ENCODE measurements around the gene MZT2A.
"Not testable (repeated sequence)": the region's sequence is repeated elsewhere in the genome, so short reads cannot be mapped to it uniquely, and the experiment has no call there.

The MZT2A gene

DNA sequence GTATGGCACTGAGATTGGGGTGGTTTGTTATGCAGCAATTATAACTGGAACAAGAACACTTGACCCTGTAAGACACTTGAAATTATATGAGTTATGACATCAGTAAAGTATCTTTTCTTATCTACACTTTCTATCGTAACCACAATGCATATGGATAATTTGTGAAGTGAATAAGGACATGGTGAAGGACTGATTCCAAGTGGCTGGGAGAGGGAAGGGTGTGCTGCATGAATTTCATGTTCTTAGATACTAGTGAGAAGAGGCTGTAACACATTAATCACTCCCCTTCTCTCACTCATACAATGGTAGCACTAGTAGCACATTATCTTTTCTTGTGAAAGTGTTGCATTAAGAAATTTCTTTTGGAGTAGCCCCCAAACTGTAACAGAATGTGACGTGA lies 37.3 kb downstream of the MZT2A start:
- DNase-seq (ENCODE audit: low spot score), result not testable (repeated sequence)

DNA sequence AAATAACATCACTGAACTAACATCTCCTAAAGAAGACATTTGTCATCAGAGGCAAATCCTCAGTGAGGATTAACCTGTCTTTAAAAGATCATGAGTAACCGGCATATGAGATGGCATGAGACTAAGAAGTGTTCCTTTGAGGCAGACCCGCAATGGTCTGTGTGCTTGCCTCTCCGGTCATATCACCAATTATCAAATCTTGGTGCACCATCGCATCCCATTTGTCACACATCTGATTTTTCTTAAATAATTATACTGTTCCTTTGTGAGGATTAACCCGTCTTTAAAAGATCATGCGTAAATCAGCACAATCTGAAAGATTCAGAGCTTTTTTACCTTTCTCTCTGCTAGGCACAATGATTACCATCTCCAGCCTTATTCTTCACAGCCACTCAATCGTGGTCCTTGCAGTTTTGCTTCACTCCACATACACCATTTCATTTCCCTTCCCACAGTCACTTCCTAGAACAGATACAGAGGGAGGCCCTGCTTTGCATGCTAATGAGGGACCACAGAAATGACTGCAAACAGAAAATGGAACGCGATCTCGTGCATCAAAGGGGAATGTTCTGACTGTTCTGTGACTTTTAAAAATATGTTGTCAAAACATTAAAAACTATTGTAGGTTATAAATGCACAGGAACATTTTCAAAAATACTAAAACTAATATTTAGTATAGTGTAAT lies 40.8 kb downstream of the MZT2A start:
- not testable (repeated sequence) for DNase-seq (ENCODE audit: low spot score)

DNA sequence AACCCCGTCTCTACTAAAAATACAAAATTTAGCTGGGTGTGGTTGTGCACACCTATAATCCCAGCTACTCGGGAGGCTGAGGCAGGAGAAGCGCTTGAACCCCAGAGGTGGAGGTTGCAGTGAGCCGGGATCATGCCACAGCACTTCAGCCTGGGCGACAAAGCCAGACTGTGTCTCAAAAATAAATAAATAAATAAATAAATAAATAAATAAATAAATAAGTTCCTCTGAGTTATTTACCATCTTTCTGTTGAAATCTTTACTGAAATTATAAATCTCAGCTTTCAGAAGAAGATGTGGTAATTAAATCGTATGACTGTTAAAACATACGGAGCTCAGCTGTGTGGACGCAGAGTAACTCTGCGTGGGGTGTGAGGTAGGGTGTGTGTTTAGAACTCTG lies 44.2 kb downstream of the MZT2A start:
- DNase-seq (ENCODE audit: low spot score), result not testable (repeated sequence)

DNA sequence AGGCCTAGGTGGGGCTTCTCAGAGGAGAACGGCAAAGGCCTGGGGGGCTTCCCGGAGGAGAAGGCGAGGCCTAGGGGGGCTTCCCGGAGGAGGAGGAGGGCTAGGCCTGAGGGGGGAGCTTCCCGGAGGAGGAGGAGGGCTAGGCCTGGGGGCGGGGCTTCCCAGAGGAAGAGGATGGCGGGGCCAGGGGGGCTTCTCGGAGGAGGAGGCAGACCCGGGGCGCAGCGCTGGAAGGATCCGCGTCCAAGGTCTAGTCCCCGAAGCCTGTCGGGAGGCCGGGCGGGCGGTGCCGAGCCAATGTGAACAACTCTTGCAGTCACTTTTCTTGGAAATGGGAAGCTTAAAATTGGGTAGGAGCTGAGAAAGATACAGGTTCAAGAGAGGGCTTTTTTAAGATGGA lies 46.3 kb downstream of the MZT2A start:
- no peak for DNase-seq (ENCODE audit: low spot score)

DNA sequence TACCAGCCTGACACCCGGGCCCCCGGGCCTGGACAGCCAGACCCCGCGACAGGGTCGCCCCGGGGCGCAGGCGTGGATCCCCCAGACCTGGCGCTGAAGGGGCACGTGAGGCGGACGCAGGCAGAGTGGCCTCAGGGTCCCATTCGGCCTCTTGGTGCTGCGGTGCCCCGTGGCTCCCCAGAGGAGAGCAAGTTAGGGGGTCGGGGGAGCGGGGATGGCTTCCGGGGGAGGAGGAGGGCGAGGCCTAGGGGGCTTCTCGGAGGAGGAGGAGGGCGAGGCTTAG lies 46.7 kb downstream of the MZT2A start:
- DNase-seq (ENCODE audit: low spot score), result not testable (repeated sequence)

DNA sequence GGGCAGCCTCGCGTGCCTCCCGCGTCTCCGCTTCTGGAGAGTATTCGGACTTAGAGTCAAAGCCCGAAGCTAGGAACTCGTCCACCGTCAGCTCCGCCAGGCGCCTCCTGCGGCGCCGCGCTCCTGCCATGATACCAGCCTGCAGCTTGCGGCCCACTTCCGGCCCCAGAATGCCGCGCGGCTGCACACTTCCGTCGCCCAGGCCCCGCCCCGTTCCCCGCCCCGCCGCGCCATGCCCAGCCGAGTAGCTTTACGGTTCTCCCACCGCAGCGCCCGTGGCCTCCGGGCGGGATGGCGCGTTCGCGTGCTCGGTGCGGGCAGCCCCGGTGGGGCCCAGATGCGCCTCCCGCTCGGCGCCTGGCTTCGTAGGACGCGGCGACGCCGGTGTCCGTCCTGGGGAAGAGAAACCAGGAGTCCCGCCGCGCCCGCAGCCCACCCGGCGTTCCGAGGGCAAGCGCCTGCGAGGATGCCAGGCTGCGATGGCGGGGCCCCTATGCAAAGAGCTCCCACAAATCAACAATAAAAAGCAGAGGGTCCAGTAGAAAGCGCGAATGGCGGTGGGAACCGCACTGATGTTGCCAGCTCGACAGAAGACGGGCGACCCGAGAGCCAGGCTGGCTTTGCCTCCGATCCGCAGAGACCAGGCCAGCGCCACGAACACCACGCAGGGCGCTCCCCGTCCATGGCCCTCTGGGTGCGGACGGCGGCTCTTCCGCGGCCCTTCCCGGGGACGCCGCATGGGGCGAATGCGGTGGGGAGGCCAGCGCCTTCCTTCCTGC lies 47.3 kb downstream of the MZT2A start:
- DNase-seq (ENCODE audit: low spot score), result not testable (repeated sequence)

DNA sequence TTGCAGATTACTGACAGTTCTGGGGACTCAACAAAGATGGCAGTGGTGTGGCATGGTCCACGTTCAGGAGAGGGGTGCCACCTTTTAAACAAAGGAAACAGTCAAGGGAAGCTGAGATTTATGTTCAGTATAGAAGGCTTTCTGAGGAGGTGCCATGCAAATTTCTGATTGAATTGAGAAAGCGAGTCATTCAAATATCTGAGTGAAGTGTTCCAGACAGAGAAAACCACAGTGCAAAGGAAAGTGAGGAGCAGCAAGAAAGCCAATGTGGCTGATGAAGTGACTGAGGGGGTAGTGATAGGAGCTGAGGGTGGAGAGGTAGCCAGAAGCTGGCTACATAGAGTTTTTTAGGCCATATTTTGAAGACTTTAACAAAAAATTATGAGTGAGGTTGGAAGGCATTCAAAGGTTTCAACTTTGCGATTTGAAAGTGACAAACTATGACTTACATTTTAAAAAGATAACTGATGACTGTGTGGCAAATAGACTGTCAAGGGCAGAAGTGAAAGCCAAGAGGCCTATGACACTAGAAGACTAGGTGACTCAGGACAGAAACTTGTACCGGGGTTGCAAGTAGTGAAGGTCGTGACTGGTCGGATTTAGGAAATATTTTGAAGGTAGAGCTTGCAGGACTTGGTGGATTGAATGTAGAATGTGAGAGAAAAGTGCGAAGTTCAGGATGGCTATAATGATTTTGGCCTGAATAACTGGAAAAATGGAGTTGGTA lies 51.3 kb downstream of the MZT2A start:
- not testable (repeated sequence) for DNase-seq (ENCODE audit: low spot score)

Data from SW480 (cell line).